H54 (cell line): ENCODE data around the gene ATP8A2.
"Not testable (repeated sequence)": the region's sequence is repeated elsewhere in the genome, so short reads cannot be mapped to it uniquely, and the experiment has no call there.

Experiments
- DNase-seq: peaks from one replicate; pipeline ENCODE4 v3.0.0; 2011; ENCODE audit warnings: low spot score, mixed read lengths; ENCODE audit not compliant: insufficient read length
- FAIRE-seq: peaks from 3 replicates; lab custom pipeline; 2011; peaks lifted over from hg19 to GRCh38; lab: Jason Lieb, UNC
- POLR2A ChIP-seq: IDR thresholded peaks from 2 replicates; pipeline ENCODE4 v1.6.1; 2011; ENCODE audit warnings: low read depth, mild to moderate bottlenecking, low read length

ATP8A2 gene

GRCh38 chr13:25796474-25796873, 424.7 kb downstream of the ATP8A2 start:
- no peak for TF ChIP-seq POLR2A
- FAIRE-seq (no peak), DNase-seq (no peak)

GRCh38 chr13:25798998-25799397, 427.2 kb downstream of the ATP8A2 start:
- DNase-seq, result no peak
- FAIRE-seq, result no peak
- TF ChIP-seq POLR2A, result no peak

DNA sequence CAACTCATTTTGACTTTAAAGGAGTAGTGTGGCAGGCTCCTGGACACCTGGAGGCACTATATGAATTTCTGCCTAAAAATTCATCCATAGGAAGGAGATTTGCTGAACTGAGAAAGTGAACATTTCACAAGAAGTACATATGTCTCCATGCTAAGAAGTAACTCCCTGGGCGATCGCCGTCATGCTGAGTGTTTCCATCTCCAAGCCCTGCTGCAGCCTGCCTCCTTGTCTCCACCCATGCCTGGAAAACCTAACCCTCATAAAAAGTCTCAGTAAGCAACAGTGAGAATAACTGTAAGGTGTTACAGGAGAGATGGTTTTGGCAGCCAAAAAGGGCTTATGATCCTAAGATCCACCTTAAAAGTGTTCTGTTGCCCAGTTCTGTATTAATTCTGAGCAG, 428.7 kb downstream of the ATP8A2 start:
- FAIRE-seq (no peak), DNase-seq (no peak)
- no peak for TF ChIP-seq POLR2A

DNA sequence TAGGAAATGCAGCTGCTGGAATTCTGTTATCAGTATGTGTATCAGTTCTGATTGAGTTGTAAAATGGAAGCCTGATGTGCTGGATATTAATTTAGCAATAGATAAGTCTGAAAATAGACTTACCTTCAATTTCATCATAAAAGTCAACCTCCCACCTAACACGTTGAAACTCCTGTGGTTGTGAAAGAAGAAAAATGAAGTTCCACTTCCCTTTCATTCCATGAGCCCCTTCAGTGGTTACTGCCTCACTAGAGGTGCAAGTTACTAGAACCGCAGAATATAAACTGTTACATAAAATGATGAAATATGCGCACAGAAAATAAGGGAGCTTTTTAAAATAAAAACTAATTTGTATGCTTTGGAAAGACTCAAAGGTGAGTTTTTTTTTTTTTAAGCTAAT, 430.8 kb downstream of the ATP8A2 start:
- TF ChIP-seq POLR2A, result no peak
- FAIRE-seq, result no peak
- no peak for DNase-seq

DNA sequence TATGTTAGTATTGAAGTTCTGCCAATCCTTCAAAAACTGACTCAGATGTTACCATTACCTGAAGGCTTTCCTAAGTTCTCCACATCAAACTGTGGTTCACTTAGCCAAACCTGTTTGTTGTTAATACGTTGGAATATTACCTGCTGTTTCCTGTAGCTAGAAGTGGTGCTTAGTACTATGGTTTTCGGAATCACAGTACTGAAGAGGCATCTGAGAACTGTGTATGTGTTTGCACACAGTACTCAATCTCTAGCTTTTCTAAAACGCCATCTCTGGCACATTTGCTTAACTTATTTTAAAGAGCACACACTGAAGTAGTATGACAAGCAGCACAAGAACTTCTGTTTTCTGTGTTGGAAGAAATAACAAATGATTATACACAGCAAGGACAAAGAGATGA, 431.9 kb downstream of the ATP8A2 start:
- TF ChIP-seq POLR2A, result no peak
- FAIRE-seq (no peak), DNase-seq (no peak)

- FAIRE-seq (no peak), DNase-seq (no peak)
- TF ChIP-seq POLR2A, result no peak
Measured at GRCh38 chr13:25806264-25806974, 434.6 kb downstream of the ATP8A2 start.

DNA sequence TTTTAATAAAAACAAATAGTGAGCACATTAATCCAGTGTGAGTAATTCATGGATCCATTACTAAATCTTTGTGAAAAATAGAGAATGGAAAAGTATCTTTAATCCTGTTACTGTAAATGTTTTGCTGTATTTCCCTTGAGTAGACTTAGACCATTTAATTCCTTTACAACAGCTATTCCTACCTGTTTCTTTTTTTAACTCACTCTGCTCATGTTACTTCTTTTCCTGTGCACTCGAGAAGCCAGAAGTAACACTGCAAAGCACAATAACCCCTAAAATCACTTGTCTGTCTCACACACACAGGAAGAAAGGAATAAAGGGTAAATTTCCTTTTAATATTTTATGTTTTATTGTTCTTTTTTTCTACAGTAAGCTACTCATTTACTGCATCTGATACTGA, 435.8 kb downstream of the ATP8A2 start:
- FAIRE-seq, result no peak
- no peak for DNase-seq
- no peak for TF ChIP-seq POLR2A

DNA sequence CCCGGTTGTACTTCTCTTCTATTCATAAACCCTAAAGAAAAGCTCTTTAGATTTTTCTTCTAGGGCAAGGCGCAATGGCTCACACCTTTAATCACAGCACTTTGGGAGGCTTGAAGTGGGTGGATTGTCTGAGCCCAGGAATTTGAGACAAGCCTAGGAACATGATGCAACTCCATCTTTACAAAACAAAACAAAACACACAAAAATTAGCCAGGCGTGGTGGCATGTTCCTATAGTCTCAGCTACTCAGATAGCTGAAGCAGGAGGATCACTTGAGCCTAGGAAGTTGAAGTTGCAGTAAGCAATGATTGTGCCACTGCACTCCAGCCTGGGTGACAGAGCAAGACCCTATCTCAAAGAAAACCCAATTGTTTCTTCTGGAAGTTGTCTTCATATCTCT, 439.7 kb downstream of the ATP8A2 start:
- TF ChIP-seq POLR2A, result no peak
- FAIRE-seq (no peak), DNase-seq (no peak)

GRCh38 chr13:25816239-25816638, 444.5 kb downstream of the ATP8A2 start:
- FAIRE-seq (no peak), DNase-seq (no peak)
- no peak for TF ChIP-seq POLR2A

DNA sequence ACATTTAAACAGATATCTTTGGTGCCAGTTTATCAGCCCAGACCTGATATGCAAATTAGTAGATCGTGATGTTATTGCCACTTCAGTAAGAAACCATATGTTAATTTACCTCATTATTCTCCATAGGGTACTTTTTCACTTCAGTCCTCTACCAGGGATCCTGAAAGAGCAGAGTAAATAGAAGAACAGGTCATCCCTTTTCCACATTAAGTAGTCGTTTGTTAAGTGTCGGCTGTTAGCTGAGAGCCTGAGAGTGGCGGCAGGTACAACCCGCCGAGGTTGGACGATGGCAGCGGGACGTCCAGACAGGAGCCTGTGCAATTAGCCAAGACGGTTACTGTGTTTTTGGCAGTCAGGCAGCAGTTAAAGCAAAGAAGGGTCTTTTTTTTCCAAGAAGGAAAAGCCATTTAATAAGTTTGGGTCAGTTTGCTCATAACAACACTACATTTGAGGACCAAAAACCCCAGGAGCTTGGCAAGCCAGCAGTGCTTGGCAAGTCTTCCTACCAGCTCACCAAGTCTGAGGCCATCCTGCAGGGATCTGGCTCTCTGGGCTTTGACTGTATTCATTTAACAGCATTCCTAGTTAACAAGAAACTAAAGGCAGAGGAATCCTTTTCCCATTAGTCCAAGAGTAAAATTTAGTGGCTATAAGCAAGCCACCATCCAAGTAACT, 448.2 kb downstream of the ATP8A2 start:
- DNase-seq, result no peak
- FAIRE-seq, result no peak
- no peak for TF ChIP-seq POLR2A

DNA sequence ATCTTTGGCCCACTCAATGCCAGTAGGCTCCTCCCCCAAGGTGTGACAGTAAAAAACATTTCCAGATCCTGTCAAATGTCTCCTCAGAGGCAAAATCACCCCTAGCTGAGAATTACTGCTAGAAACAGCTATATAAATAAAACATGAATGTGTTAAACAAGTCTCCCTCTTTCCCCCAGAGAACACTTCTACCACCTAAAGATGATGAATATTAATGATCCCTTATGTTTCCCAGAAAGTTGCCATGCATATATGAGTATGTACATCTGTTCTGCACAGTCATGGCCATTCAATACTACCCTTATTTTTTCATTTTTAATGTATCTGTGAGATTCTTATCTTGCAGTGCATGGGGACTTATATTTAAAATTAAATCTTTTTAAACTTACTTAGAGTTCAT, 450.0 kb downstream of the ATP8A2 start:
- DNase-seq (no peak), FAIRE-seq (no peak)
- no peak for TF ChIP-seq POLR2A

DNA sequence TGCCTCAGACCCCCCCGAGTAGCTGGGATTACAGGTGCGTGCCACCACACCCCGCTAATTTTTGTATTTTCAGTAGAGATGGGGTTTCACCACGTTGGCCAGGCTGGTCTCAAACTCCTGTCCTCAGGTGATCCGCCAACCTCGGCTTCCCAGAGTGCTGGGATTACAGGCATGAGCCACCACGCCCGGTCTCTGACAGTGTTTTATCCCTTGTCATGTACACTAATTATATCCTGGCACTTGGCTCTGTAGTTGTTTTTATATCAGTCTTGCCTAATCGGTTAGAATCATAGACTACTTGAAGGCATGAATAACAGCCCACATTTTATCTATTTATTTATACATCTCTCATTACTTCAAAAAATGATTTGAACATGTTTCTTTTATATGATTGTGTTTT, 455.4 kb downstream of the ATP8A2 start:
- FAIRE-seq, DNase-seq: not testable (repeated sequence)

DNA sequence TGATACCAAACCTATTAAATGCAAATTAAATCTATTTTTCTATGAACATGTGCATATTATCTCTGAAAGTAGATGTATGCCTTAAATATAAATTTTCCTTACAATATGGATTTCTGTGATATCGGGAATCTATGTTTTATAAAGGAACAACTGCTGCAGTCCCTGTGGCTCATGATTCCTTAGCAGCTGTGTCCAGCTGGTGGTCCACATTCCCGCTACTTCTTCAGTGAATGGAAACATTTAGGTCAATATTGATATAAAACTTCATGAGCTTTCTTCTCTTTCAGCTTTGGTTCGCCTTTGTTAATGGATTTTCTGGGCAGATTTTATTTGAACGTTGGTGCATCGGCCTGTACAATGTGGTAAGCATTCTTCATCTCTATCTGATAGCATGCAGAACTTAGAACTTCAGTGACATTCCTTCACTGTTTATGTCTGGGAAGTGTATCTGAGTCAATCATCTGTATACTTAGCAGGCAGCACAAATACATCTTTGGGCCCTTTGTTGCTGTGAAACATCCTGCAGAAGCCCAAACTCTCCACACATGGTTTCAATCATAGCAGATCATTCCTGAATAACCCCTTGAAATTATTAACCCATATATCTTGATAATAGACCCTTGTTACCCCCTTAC, 456.2 kb downstream of the ATP8A2 start:
- TF ChIP-seq POLR2A, result no peak
- no peak for DNase-seq
- FAIRE-seq, result no peak

GRCh38 chr13:25833761-25834160, 462.0 kb downstream of the ATP8A2 start:
- DNase-seq (no peak), FAIRE-seq (no peak)
- no peak for TF ChIP-seq POLR2A
